HEK293 (cell line): ENCODE measurements around the gene NTSR1.

Experiments
- CTCF ChIA-PET: fragments of 350-600 bp; formaldehyde crosslinking; extraction: SDS; loops from one replicate; lab custom pipeline; 2021; ENCODE audit warnings: antibody characterized with exemption; lab: Yijun Ruan, JAX
- POLR2A ChIA-PET: fragments of 300-600 bp; formaldehyde crosslinking; extraction: SDS; loops from one replicate; lab custom pipeline; 2020; ENCODE audit warnings: antibody characterized with exemption, inconsistent platforms; lab: Yijun Ruan, JAX
- H3K27ac ChIP-seq: fragments of 200-500 bp; sonication (Bioruptor generic); 2 replicates; pipeline ENCODE4 v1.5.1; 2014; ENCODE audit warnings: low read depth, low read length, control low read depth, inconsistent platforms; ENCODE audit errors: extremely low read depth
- H3K36me3 ChIP-seq, 2 experiments: fragments of 200-500 bp in 1 of 2; sonication (Bioruptor generic) in 1 of 2; 1 replicate in 1 of 2; 2 replicates in 1 of 2; pipeline ENCODE4 v1.5.1; 2014 to 2017; ENCODE audit warnings: inconsistent platforms in 2 of 2, low read length in 2 of 2; ENCODE audit not compliant: control insufficient read depth in 2 of 2, insufficient read depth in 1 of 2
- H3K4me1 ChIP-seq: fragments of 200-500 bp; sonication (Bioruptor generic); 2 replicates; pipeline ENCODE4 v1.5.1; 2014; ENCODE audit warnings: mild to moderate bottlenecking, low read length, inconsistent platforms; ENCODE audit not compliant: control insufficient read depth, insufficient read depth
- H3K4me3 ChIP-seq: 2 replicates; pipeline ENCODE4 v1.5.1; 2011; ENCODE audit warnings: low read depth, mild to moderate bottlenecking, control low read depth, low read length, moderate library complexity
- H3K9me3 ChIP-seq: fragments of 200-500 bp; sonication (Bioruptor generic); 2 replicates; pipeline ENCODE4 v1.5.1; 2014; ENCODE audit warnings: low read depth, low read length, inconsistent platforms; ENCODE audit not compliant: control insufficient read depth, insufficient read depth
- GFI1B ChIP-seq: fragments of 450-650 bp; formaldehyde crosslinking; IDR thresholded peaks from 2 replicates; pipeline ENCODE4 v1.5.1; 2016; ENCODE audit warnings: missing biosample characterization, missing genetic modification characterization
- HIC1 ChIP-seq: fragments of 450-650 bp; formaldehyde crosslinking; IDR thresholded peaks from 2 replicates; pipeline ENCODE4 v1.5.1; 2016; ENCODE audit warnings: missing biosample characterization, missing genetic modification characterization
- HOXC10 ChIP-seq: sonication (generic); formaldehyde crosslinking; IDR thresholded peaks from 2 replicates; pipeline ENCODE4 v1.8.1; 2023; ENCODE audit warnings: mild to moderate bottlenecking, missing genetic modification reagents
- IKZF3 ChIP-seq: fragments of 450-650 bp; IDR thresholded peaks from 2 replicates; pipeline ENCODE4 v1.5.0; 2018; ENCODE audit warnings: missing biosample characterization, mild to moderate bottlenecking, missing genetic modification characterization, moderate library complexity
- KLF1 ChIP-seq: fragments of 450-650 bp; formaldehyde crosslinking; IDR thresholded peaks from 2 replicates; pipeline ENCODE4 v1.5.1; 2016; ENCODE audit warnings: missing biosample characterization, missing genetic modification characterization
- KLF10 ChIP-seq: fragments of 450-650 bp; IDR thresholded peaks from 2 replicates; pipeline ENCODE4 v1.5.1; 2018; ENCODE audit warnings: missing biosample characterization, mild to moderate bottlenecking, missing genetic modification characterization
- KLF17 ChIP-seq: fragments of 450-650 bp; formaldehyde crosslinking; IDR thresholded peaks from 2 replicates; pipeline ENCODE4 v1.5.1; 2016; ENCODE audit warnings: missing biosample characterization, missing genetic modification characterization
- KLF9 ChIP-seq: fragments of 450-650 bp; formaldehyde crosslinking; IDR thresholded peaks from 2 replicates; pipeline ENCODE4 v1.5.1; 2016; ENCODE audit warnings: missing biosample characterization, missing genetic modification characterization, low read depth
- MEIS1 ChIP-seq: sonication (generic); formaldehyde crosslinking; IDR thresholded peaks from 2 replicates; pipeline ENCODE4 v1.8.1; 2022; ENCODE audit warnings: missing genetic modification reagents, mild to moderate bottlenecking, borderline replicate concordance
- REPIN1 ChIP-seq: fragments of 450-650 bp; formaldehyde crosslinking; IDR thresholded peaks from 2 replicates; pipeline ENCODE4 v1.5.1; 2017; ENCODE audit warnings: missing biosample characterization, missing genetic modification characterization, low read depth
- YY2 ChIP-seq: fragments of 450-650 bp; formaldehyde crosslinking; IDR thresholded peaks from 2 replicates; pipeline ENCODE4 v1.5.1; 2016; ENCODE audit warnings: missing biosample characterization, missing genetic modification characterization
- ZBTB20 ChIP-seq: fragments of 450-650 bp; formaldehyde crosslinking; IDR thresholded peaks from 2 replicates; pipeline ENCODE4 v1.5.1; 2016; ENCODE audit warnings: missing biosample characterization, missing genetic modification characterization
- ZBTB21 ChIP-seq: fragments of 450-650 bp; formaldehyde crosslinking; IDR thresholded peaks from 2 replicates; pipeline ENCODE4 v1.5.1; 2017; ENCODE audit warnings: missing biosample characterization, missing genetic modification characterization
- ZBTB6 ChIP-seq: fragments of 450-650 bp; formaldehyde crosslinking; IDR thresholded peaks from 2 replicates; pipeline ENCODE4 v1.5.1; 2017; ENCODE audit warnings: missing biosample characterization, missing genetic modification characterization
- ZBTB7A ChIP-seq: fragments of 450-650 bp; formaldehyde crosslinking; IDR thresholded peaks from 2 replicates; pipeline ENCODE4 v1.5.1; 2016; ENCODE audit warnings: low read depth, missing biosample characterization, missing genetic modification characterization
- ZEB2 ChIP-seq: fragments of 450-650 bp; formaldehyde crosslinking; IDR thresholded peaks from 2 replicates; pipeline ENCODE4 v1.5.1; 2016; ENCODE audit warnings: missing biosample characterization, missing genetic modification characterization
- ZFP3 ChIP-seq: fragments of 450-650 bp; formaldehyde crosslinking; IDR thresholded peaks from 2 replicates; pipeline ENCODE4 v1.5.1; 2016; ENCODE audit warnings: low read depth, missing biosample characterization, missing genetic modification characterization
- ZNF121 ChIP-seq: fragments of 450-650 bp; formaldehyde crosslinking; IDR thresholded peaks from 2 replicates; pipeline ENCODE4 v1.5.1; 2016; ENCODE audit warnings: missing biosample characterization, missing genetic modification characterization
- ZNF184 ChIP-seq: fragments of 450-650 bp; IDR thresholded peaks from 2 replicates; pipeline ENCODE4 v1.5.1; 2018; ENCODE audit warnings: missing biosample characterization, mild to moderate bottlenecking, missing genetic modification characterization
- ZNF335 ChIP-seq: fragments of 450-650 bp; formaldehyde crosslinking; conservative IDR thresholded peaks from 2 replicates; pipeline ENCODE4 v1.5.1; 2016; ENCODE audit warnings: missing biosample characterization, missing genetic modification characterization
- ZNF366 ChIP-seq: fragments of 450-650 bp; formaldehyde crosslinking; conservative IDR thresholded peaks from 2 replicates; pipeline ENCODE4 v1.5.1; 2016; ENCODE audit warnings: missing biosample characterization, missing genetic modification characterization
- ZNF561 ChIP-seq: fragments of 450-650 bp; IDR thresholded peaks from 2 replicates; pipeline ENCODE4 v1.5.1; 2018; ENCODE audit warnings: missing biosample characterization, missing genetic modification characterization, borderline replicate concordance
- ZNF580 ChIP-seq: fragments of 450-650 bp; formaldehyde crosslinking; IDR thresholded peaks from 2 replicates; pipeline ENCODE4 v1.5.1; 2016; ENCODE audit warnings: missing biosample characterization, missing genetic modification characterization
- ZNF600 ChIP-seq: fragments of 450-650 bp; formaldehyde crosslinking; IDR thresholded peaks from 2 replicates; pipeline ENCODE4 v1.5.1; 2016; ENCODE audit warnings: missing biosample characterization, missing genetic modification characterization
- ZNF623 ChIP-seq: fragments of 450-650 bp; formaldehyde crosslinking; IDR thresholded peaks from 2 replicates; pipeline ENCODE4 v1.5.1; 2016; ENCODE audit warnings: missing biosample characterization, missing genetic modification characterization
- ZNF624 ChIP-seq: fragments of 450-650 bp; formaldehyde crosslinking; IDR thresholded peaks from 2 replicates; pipeline ENCODE4 v1.5.1; 2017; ENCODE audit warnings: missing biosample characterization, missing genetic modification characterization
- ZNF768 ChIP-seq: fragments of 450-650 bp; formaldehyde crosslinking; IDR thresholded peaks from 2 replicates; pipeline ENCODE4 v1.5.1; 2018; ENCODE audit warnings: missing biosample characterization, mild to moderate bottlenecking, missing genetic modification characterization

The NTSR1 gene

GRCh38 chr20:62754122-62754990 is 45.7 kb downstream of the NTSR1 start (continued):
- TF ChIP-seq YY2: no peak
- TF ChIP-seq ZFP3 (tag by site-specific recombination): no peak
- no peak for TF ChIP-seq IKZF3 (tag by site-specific recombination)

- TF ChIP-seq HIC1 (tag by site-specific recombination) (peak; percentile 20; the same call in 1 of the 2 replicates), ZNF624 (tag by site-specific recombination) (no peak), ZNF366 (tag by site-specific recombination) (peak; percentile 99)
- no peak overlapping the region for H3K4me3 ChIP-seq
- no peaks in the 10 kb centered on the region for H3K36me3 ChIP-seq
- ChIA-PET POLR2A (no interaction called here), CTCF (no interaction called here)
- H3K27ac ChIP-seq: no peak overlapping the region
- no peaks in the 10 kb centered on the region for H3K4me1 ChIP-seq
- no peaks in the 10 kb centered on the region for H3K9me3 ChIP-seq
Measured at GRCh38 chr20:62754991-62755356, 46.3 kb downstream of the NTSR1 start.

GRCh38 chr20:62755817-62756724 is 47.4 kb downstream of the NTSR1 start:
- CTCF ChIA-PET: interaction anchor here (0.6 kb wide), 1 partner anchor 140 kb away, joined by 3 read pairs; no protein-coding TSS in a partner anchor
- POLR2A ChIA-PET: no interaction called here

More at GRCh38 chr20:62755817-62756724, 47.4 kb downstream of the NTSR1 start:
- Histone ChIP-seq H3K36me3 (no peaks in the 10 kb centered on the region), H3K4me3 (no peak overlapping the region), H3K27ac (no peak overlapping the region), H3K4me1 (no peaks in the 10 kb centered on the region), H3K9me3 (no peaks in the 10 kb centered on the region)
- TF ChIP-seq ZNF768 (no peak), ZNF600 (tag by site-specific recombination) (no peak), KLF17 (tag by site-specific recombination) (peak; percentile 17; the same call in 1 of the 2 replicates), ZNF184 (no peak), ZBTB6 (no peak), KLF1 (tag by site-specific recombination) (peak; percentile 51), ZBTB21 (tag by site-specific recombination) (no peak), HOXC10 (CRISPR knock-in tag) (no peak), ZBTB7A (no peak), ZBTB20 (tag by site-specific recombination) (no peak), ZNF561 (tag by site-specific recombination) (no peak), ZNF121 (no peak), ZNF335 (tag by site-specific recombination) (0 out of 2 replicates have a peak, but pooled peaks have one; percentile 41), GFI1B (tag by site-specific recombination) (no peak), ZEB2 (tag by site-specific recombination) (no peak), KLF10 (tag by site-specific recombination) (no peak), ZNF366 (tag by site-specific recombination) (peak; percentile 87), ZNF623 (tag by site-specific recombination) (peak; percentile 85), KLF9 (tag by site-specific recombination) (no peak), MEIS1 (no peak), REPIN1 (tag by site-specific recombination) (no peak), ZNF580 (tag by site-specific recombination) (no peak)
- TF ChIP-seq, all 188 proteins: peak for 5
